Measurements from ENCODE around the gene PNMA6E.

DNA sequence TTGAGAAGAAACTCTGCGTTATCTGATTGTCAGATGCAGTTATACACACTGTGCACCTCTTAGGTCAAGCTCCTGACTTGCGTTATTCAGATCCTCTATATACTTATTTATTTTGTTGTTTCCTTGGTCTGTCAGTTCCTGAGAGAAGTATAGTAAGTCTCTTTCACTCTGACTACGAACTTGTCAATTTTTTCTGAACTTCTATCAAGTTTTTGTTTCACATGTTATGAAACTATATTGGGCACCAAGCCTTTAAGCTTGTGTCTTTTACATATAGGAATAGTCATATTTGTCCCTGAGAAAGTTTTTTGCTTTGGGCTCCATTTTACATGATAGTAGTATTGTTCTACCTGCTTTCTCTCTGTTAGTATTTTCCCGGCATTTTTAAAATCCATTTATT is 35.5 kb downstream of the PNMA6E start:
- TF ChIP-seq POLR2A (IDR thresholded peaks at IDR 0.05; ENCODE audit: low read depth, low read length) (no peak), POLR2AphosphoS5 (IDR thresholded peaks at IDR 0.05; ENCODE audit: low read depth, low read length) (no peak)
